Measurements from ENCODE around the gene LMO1.

DNA sequence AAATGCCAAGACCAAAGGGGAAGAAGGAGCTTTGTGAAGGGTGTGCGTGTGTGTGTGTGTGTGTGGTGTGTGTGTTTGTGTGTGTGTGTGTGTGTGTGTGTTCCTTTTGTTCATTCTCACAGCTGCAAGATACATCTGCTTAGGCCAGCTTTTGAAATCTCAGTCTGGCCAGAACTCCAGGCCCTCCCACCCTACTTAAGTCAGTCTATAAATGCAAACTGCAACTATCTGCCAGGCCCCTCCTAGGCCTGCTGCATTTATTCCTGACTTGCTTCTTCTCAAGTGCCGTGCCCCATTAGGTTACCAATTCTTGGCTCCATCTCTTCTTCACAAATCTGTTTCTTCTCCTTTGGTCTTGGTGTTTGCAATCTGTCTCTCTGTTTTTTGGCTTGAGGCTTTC is 73.2 kb downstream of the LMO1 start:
- TF ChIP-seq ARNT (IDR thresholded peaks at IDR 0.05) (no peak), FOXM1 (IDR thresholded peaks at IDR 0.05; ENCODE audit: borderline replicate concordance) (no peak), FOXA1 (IDR thresholded peaks at IDR 0.05) (no peak), TARDBP (IDR thresholded peaks at IDR 0.05) (no peak), FOXK2 (IDR thresholded peaks at IDR 0.05) (no peak), HDGF (IDR thresholded peaks at IDR 0.05; ENCODE audit: borderline replicate concordance) (no peak), SP1 (IDR thresholded peaks at IDR 0.05) (no peak), L3MBTL2 (conservative IDR thresholded peaks at IDR 0.05) (no peak), SUZ12 (IDR thresholded peaks at IDR 0.05) (no peak), CTBP1 (IDR thresholded peaks at IDR 0.05; ENCODE audit: borderline replicate concordance) (no peak), ELF4 (IDR thresholded peaks at IDR 0.05) (no peak), BHLHE40 (IDR thresholded peaks at IDR 0.05; ENCODE audit: borderline replicate concordance) (no peak)
- TF ChIP-seq, protein P1, sequence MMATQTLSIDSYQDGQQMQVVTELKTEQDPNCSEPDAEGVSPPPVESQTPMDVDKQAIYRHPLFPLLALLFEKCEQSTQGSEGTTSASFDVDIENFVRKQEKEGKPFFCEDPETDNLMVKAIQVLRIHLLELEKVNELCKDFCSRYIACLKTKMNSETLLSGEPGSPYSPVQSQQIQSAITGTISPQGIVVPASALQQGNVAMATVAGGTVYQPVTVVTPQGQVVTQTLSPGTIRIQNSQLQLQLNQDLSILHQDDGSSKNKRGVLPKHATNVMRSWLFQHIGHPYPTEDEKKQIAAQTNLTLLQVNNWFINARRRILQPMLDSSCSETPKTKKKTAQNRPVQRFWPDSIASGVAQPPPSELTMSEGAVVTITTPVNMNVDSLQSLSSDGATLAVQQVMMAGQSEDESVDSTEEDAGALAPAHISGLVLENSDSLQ (IDR thresholded peaks at IDR 0.05) = no peak
